Naive thymus-derived CD4-positive, alpha-beta T cell (primary cell): Measurements from ENCODE around the gene NOP56. TPM values are rescaled to one million over a fixed set of nuclear protein-coding genes. Genes with fewer than 3 reads are reported as not detected.
A peak's percentile ranks its signal among the peaks of the same experiment; 100 is the strongest.
"Not testable (repeated sequence)": the region's sequence is repeated elsewhere in the genome, so short reads cannot be mapped to it uniquely, and the experiment has no call there.

Source experiments
- ATAC-seq: fragments of 150-1000 bp; cut with Tn5 transposase; 2 replicates; pipeline ENCODE4 v1.10.0; 2021; ENCODE audit warnings: mild to moderate bottlenecking, moderate library complexity
- CTCF ChIA-PET: fragments of 350-600 bp; sonication (Branson Sonifier 250); formaldehyde crosslinking; loops from one replicate; lab custom pipeline; 2021; ENCODE audit warnings: antibody characterized with exemption; lab: Charles Lee
- POLR2A ChIA-PET: fragments of 350-600 bp; sonication (Branson Sonifier 250); formaldehyde crosslinking; loops from one replicate; lab custom pipeline; 2021; ENCODE audit warnings: antibody characterized with exemption, inconsistent platforms; lab: Charles Lee
- DNase-seq, 9 donors: peaks; one replicate each; pipeline versions ENCODE4 v3.0.0 to v3.0.0-alpha.2; 2020 to 2022; ENCODE audit warnings: mixed read lengths in 1 of 9
- H3K27ac ChIP-seq: one replicate; pipeline ENCODE4 v1.7.0; 2013; ENCODE audit warnings: mild to moderate bottlenecking, low read depth, low read length, moderate library complexity
- H3K27me3 ChIP-seq, 2 donors: one replicate each; pipeline ENCODE4 v1.7.0; 2013; ENCODE audit warnings: low read length in 2 of 2, mild to moderate bottlenecking in 2 of 2, moderate library complexity in 2 of 2; ENCODE audit not compliant: control insufficient read depth in 2 of 2, insufficient read depth in 2 of 2
- H3K36me3 ChIP-seq, 3 experiments: 1 replicate in 2 of 3; 2 replicates in 1 of 3; pipeline ENCODE4 v1.7.0; 2013; ENCODE audit warnings: low read length in 3 of 3, mild to moderate bottlenecking in 3 of 3, moderate library complexity in 1 of 3; ENCODE audit not compliant: insufficient read depth in 3 of 3, control insufficient read depth in 2 of 3
- H3K4me1 ChIP-seq, 2 donors: one replicate each; pipeline ENCODE4 v1.7.0; 2013; ENCODE audit warnings: low read length in 2 of 2, mild to moderate bottlenecking in 2 of 2, moderate library complexity in 1 of 2; ENCODE audit not compliant: control insufficient read depth in 2 of 2, insufficient read depth in 2 of 2
- H3K4me3 ChIP-seq: 2 replicates; pipeline ENCODE4 v1.7.0; 2013; ENCODE audit warnings: mild to moderate bottlenecking, low read length
- H3K9me3 ChIP-seq, 3 experiments: 1 replicate in 2 of 3; 2 replicates in 1 of 3; pipeline ENCODE4 v1.7.0; 2013; ENCODE audit warnings: low read length in 3 of 3; ENCODE audit not compliant: control insufficient read depth in 2 of 3
- H3K27ac Mint-ChIP-seq, 9 donors: one replicate each; pipeline ENCODE4 v1.8.0; 2020 to 2022; ENCODE audit warnings: mixed read lengths in 9 of 9, mild to moderate bottlenecking in 8 of 9, moderate library complexity in 5 of 9, inconsistent platforms in 2 of 9
- H3K27me3 Mint-ChIP-seq, 5 donors: one replicate each; pipeline ENCODE4 v1.8.0; 2021 to 2022; ENCODE audit warnings: mixed read lengths in 5 of 5, mild to moderate bottlenecking in 1 of 5
- H3K36me3 Mint-ChIP-seq, 5 donors: one replicate each; pipeline ENCODE4 v1.8.0; 2020 to 2022; ENCODE audit warnings: mixed read lengths in 5 of 5, mild to moderate bottlenecking in 3 of 5, inconsistent platforms in 1 of 5
- H3K4me1 Mint-ChIP-seq, 7 donors: one replicate each; pipeline ENCODE4 v1.8.0; 2020 to 2022; ENCODE audit warnings: mixed read lengths in 7 of 7, mild to moderate bottlenecking in 3 of 7, inconsistent platforms in 1 of 7
- H3K4me3 Mint-ChIP-seq, 10 donors: one replicate each; pipeline ENCODE4 v1.8.0; 2020 to 2022; ENCODE audit warnings: mild to moderate bottlenecking in 10 of 10, mixed read lengths in 10 of 10, moderate library complexity in 6 of 10, inconsistent platforms in 2 of 10
- H3K9me3 Mint-ChIP-seq, 11 donors: one replicate each; pipeline ENCODE4 v1.8.0; 2020 to 2022; ENCODE audit warnings: mixed read lengths in 11 of 11, mild to moderate bottlenecking in 4 of 11, inconsistent platforms in 1 of 11, moderate library complexity in 1 of 11
- intact Hi-C, 2 donors: fragments of 100-400 bp; cut with micrococcal nuclease; formaldehyde crosslinking; loops; one replicate each; pipeline ENCODE4 v1.15.1; 2023
- polyA plus RNA-seq, 2 donors: library from polyadenylated mRNA; unstranded; fragments of 300-500 nt; fragmentation: Illumina TruSeq; gene quantifications; one replicate each; pipeline ENCODE4 v1.2.3, GENCODE V29; 2021
- total RNA-seq, 6 experiments: library from RNA in 5 of 6; stranded (reverse) in 5 of 6; gene quantifications; 1 replicate in 5 of 6; 2 replicates in 1 of 6; pipeline ENCODE4 v1.2.3 and lab custom pipeline; 2021 to 2026

The NOP56 gene
- total and polyA plus RNA-seq, 7 experiments from 2014 or later: 89.0 to 375 (median 270) TPM

DNA sequence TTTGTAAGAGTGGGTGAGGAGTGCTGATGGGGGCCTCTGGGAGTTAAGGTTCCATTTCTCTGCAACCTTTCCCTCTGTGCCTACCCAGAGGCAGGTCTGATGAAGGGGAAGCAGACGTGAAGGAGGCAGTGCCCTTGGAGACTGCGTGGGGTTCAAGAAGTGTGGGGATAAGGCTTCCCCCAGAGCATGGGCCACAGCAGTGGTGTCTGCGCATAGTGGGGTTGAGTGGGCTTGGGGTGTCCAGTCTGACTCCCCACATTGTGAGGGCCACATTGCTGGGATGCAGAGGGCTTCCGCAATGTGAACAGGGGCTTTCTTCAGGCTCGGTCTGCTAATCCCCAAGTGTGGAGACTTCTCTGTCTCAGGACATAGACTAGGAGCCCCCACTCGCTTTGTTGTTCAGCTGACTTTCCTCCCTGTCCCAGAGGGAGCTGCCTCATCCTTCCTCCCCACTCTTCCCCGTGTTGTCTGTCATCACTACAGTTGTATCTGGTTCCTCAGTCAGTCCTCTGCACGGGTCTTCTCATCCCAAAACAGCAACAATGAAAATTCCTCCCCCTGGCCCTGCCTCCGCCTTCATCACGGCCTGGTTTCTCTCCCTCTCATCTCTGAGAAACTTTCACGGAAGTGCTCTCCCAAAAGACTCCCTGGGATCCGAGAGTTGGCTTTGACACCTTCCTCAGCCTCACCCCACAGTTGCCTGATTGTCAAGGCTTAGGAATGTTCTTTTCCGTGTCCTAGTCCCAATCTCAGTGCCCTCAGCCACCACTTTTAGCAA is 43.0 kb downstream of the NOP56 start:
- Histone ChIP-seq H3K36me3 (no peaks in the 10 kb centered on the region), H3K9me3 (no peaks in the 10 kb centered on the region), H3K4me1 (no peaks in the 10 kb centered on the region), H3K27me3 (peaks cover 4 to 9% of the 10 kb centered on the region in 2 donors), H3K27ac (no peak overlapping the region), H3K4me3 (no peak overlapping the region)
- Mint-ChIP-seq H3K36me3 (peaks cover 0 to 7% (median 0%) of the 10 kb centered on the region in 5 donors), H3K4me3 (peak overlapping the region; percentile 34 to 74 (median 65)), H3K27me3 (peaks cover 16 to 48% (median 23%) of the 10 kb centered on the region in 5 donors), H3K4me1 (peaks cover 13 to 23% (median 18%) of the 10 kb centered on the region in 7 donors), H3K27ac (peak overlapping the region in 1 of 9 donors; percentile 13), H3K9me3 (peaks cover 0 to 4% (median 0%) of the 10 kb centered on the region in 11 donors)
- DNase-seq (no peak), ATAC-seq (no peak)
- intact Hi-C loops: no loop called here
- ChIA-PET CTCF (interaction anchor here (2.3 kb wide), 1 partner anchor 46 kb away, joined by 11 read pairs; no protein-coding TSS in a partner anchor), POLR2A (interaction anchor here (0.9 kb wide), 1 partner anchor 46 kb away, joined by 5 read pairs; no protein-coding TSS in a partner anchor)

DNA sequence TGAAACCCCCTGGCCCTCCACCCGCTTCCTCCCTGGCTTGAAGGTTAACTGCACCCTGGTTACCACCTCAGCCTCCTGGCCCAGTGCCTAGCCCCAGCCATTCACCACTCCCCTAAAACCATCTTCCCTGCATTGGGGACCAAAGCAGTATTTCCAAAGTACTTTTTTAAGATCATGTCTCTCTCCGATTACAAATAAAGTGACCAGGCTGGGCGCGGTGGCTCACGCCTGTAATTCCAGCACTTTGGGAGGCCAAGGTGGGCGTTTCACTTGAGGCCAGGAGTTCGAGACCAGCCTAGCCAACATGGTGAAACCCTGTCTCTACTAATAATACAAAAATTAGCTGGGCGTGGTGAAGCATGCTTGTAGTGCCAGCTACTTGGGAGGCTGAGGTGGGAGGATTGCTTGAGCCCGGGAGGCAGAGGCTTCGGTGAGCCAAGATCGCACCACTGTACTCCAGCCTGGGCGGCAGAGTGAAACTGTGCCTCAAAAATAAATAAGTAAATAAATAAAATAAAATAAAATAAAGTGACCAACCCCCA is 43.6 kb downstream of the NOP56 start:
- H3K4me3 Mint-ChIP-seq: peak overlapping the region in 1 of 10 donors; percentile 68
- H3K27me3 Mint-ChIP-seq: peaks cover 16 to 43% (median 23%) of the 10 kb centered on the region in 5 donors
- H3K9me3 Mint-ChIP-seq, H3K9me3 ChIP-seq, DNase-seq, H3K27ac ChIP-seq, CTCF ChIA-PET, H3K4me1 ChIP-seq, H3K27ac Mint-ChIP-seq, H3K36me3 ChIP-seq, intact Hi-C loops, POLR2A ChIA-PET, H3K27me3 ChIP-seq, H3K4me3 ChIP-seq, ATAC-seq, H3K36me3 Mint-ChIP-seq: not testable (repeated sequence)
- H3K4me1 Mint-ChIP-seq: peaks cover 9 to 18% (median 14%) of the 10 kb centered on the region in 7 donors

- ChIA-PET CTCF (interaction anchor here (1.4 kb wide), 1 partner anchor 49 kb away, joined by 3 read pairs; no protein-coding TSS in a partner anchor), POLR2A (no interaction called here)
- H3K27ac ChIP-seq: no peak overlapping the region
- H3K36me3 ChIP-seq: no peaks in the 10 kb centered on the region
- DNase-seq: no peak
- H3K4me1 ChIP-seq: no peaks in the 10 kb centered on the region
- H3K36me3 Mint-ChIP-seq: peaks cover 0 to 6% (median 0%) of the 10 kb centered on the region in 5 donors
- no peak overlapping the region for H3K4me3 Mint-ChIP-seq
- intact Hi-C loops: no loop called here
- H3K9me3 ChIP-seq: no peaks in the 10 kb centered on the region
- H3K4me1 Mint-ChIP-seq: peaks cover 5 to 12% (median 10%) of the 10 kb centered on the region in 7 donors
- H3K9me3 Mint-ChIP-seq: peaks cover 0 to 4% (median 0%) of the 10 kb centered on the region in 11 donors
- peaks cover 16 to 37% (median 23%) of the 10 kb centered on the region in 5 donors for H3K27me3 Mint-ChIP-seq
- H3K27me3 ChIP-seq: peaks cover 4 to 9% of the 10 kb centered on the region in 2 donors
- no peak overlapping the region for H3K27ac Mint-ChIP-seq
- no peak for ATAC-seq
- H3K4me3 ChIP-seq: no peak overlapping the region
These were observed 44.2 kb downstream of the NOP56 start for GRCh38 chr20:2696646-2697045.

GRCh38 chr20:2697768-2698167 is 45.3 kb downstream of the NOP56 start:
- Mint-ChIP-seq H3K4me3 (no peak overlapping the region), H3K27ac (no peak overlapping the region), H3K4me1 (peaks cover 0 to 7% (median 5%) of the 10 kb centered on the region in 7 donors), H3K27me3 (peaks cover 14 to 31% (median 18%) of the 10 kb centered on the region in 5 donors), H3K36me3 (peaks cover 0 to 4% (median 0%) of the 10 kb centered on the region in 5 donors), H3K9me3 (peaks cover 0 to 1% (median 0%) of the 10 kb centered on the region in 11 donors)
- peaks cover 4 to 9% of the 10 kb centered on the region in 2 donors for H3K27me3 ChIP-seq
- ChIA-PET POLR2A (interaction anchor here (0.8 kb wide), 1 partner anchor 46 kb away, joined by 3 read pairs; no protein-coding TSS in a partner anchor), CTCF (interaction anchor here (1.4 kb wide), 1 partner anchor 48 kb away, joined by 3 read pairs; no protein-coding TSS in a partner anchor)
- no peaks in the 10 kb centered on the region for H3K9me3 ChIP-seq
- no peaks in the 10 kb centered on the region for H3K36me3 ChIP-seq
- H3K4me3 ChIP-seq: no peak overlapping the region
- no peaks in the 10 kb centered on the region for H3K4me1 ChIP-seq
- H3K27ac ChIP-seq: no peak overlapping the region
- intact Hi-C loops: no loop called here
- DNase-seq (no peak), ATAC-seq (no peak)

- no peaks in the 10 kb centered on the region for H3K4me1 ChIP-seq
- no peak overlapping the region for H3K27ac ChIP-seq
- H3K9me3 ChIP-seq: no peaks in the 10 kb centered on the region
- peaks cover 4 to 9% of the 10 kb centered on the region in 2 donors for H3K27me3 ChIP-seq
- ATAC-seq (no peak), DNase-seq (no peak)
- H3K4me1 Mint-ChIP-seq: peaks cover 0 to 7% (median 5%) of the 10 kb centered on the region in 7 donors
- peaks cover 14 to 31% (median 18%) of the 10 kb centered on the region in 5 donors for H3K27me3 Mint-ChIP-seq
- H3K9me3 Mint-ChIP-seq: peaks cover 0 to 1% (median 0%) of the 10 kb centered on the region in 11 donors
- POLR2A ChIA-PET: no interaction called here
- CTCF ChIA-PET: no interaction called here
- intact Hi-C loops: no loop called here
- no peak overlapping the region for H3K4me3 Mint-ChIP-seq
- H3K36me3 Mint-ChIP-seq: peaks cover 0 to 4% (median 0%) of the 10 kb centered on the region in 5 donors
- no peaks in the 10 kb centered on the region for H3K36me3 ChIP-seq
- peak overlapping the region in 1 of 9 donors; percentile 27 for H3K27ac Mint-ChIP-seq
- no peak overlapping the region for H3K4me3 ChIP-seq
These were observed 45.9 kb downstream of the NOP56 start for GRCh38 chr20:2698186-2698817.

GRCh38 chr20:2698912-2699311 is 46.5 kb downstream of the NOP56 start:
- Mint-ChIP-seq H3K9me3 (peaks cover 0 to 1% (median 0%) of the 10 kb centered on the region in 11 donors), H3K4me3 (no peak overlapping the region), H3K27me3 (peaks cover 14 to 31% (median 18%) of the 10 kb centered on the region in 5 donors), H3K27ac (no peak overlapping the region), H3K36me3 (peaks cover 0 to 4% (median 0%) of the 10 kb centered on the region in 5 donors), H3K4me1 (peaks cover 0 to 7% (median 5%) of the 10 kb centered on the region in 7 donors)
- no peak for DNase-seq
- Histone ChIP-seq H3K4me3 (no peak overlapping the region), H3K4me1 (no peaks in the 10 kb centered on the region), H3K9me3 (no peaks in the 10 kb centered on the region), H3K36me3 (no peaks in the 10 kb centered on the region), H3K27ac (no peak overlapping the region), H3K27me3 (peaks cover 4 to 8% of the 10 kb centered on the region in 2 donors)
- ChIA-PET CTCF (interaction anchor here (1.6 kb wide), 1 partner anchor 16 kb away, joined by 3 read pairs; no protein-coding TSS in a partner anchor), POLR2A (no interaction called here)
- no peak for ATAC-seq
- intact Hi-C loops: no loop called here
